Measurements from ENCODE around the gene HTR6.

Gene HTR6

DNA sequence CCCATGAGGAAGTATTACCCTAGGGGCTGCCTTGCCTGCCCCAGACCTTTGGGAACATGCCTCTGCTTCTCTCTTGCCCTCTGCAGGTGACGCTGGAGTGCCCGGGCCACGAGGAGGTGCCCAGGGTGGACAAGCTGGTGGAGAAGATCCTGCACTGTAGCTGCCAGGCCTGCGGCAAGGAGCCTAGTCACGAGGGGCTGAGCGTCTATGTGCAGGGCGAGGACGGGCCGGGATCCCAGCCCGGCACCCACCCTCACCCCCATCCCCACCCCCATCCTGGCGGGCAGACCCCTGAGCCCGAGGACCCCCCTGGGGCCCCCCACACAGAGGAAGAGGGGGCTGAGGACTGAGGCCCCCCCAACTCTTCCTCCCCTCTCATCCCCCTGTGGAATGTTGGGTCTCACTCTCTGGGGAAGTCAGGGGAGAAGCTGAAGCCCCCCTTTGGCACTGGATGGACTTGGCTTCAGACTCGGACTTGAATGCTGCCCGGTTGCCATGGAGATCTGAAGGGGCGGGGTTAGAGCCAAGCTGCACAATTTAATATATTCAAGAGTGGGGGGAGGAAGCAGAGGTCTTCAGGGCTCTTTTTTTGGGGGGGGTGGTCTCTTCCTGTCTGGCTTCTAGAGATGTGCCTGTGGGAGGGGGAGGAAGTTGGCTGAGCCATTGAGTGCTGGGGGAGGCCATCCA is 7.8 kb upstream of the HTR6 start:
- no peak overlapping the region for H3K4me3 ChIP-seq (ENCODE audit: low read depth, low read length)
- no peak for TF ChIP-seq CTCF (conservative IDR thresholded peaks at IDR 0.05; ENCODE audit: low read depth, low read length)
- DNase-seq (ENCODE audit: low read depth), result no peak

GRCh38 chr1:19657511-19657910 is 7.2 kb upstream of the HTR6 start:
- no peak for TF ChIP-seq CTCF (conservative IDR thresholded peaks at IDR 0.05; ENCODE audit: low read depth, low read length)
- DNase-seq (ENCODE audit: low read depth), result no peak
- H3K4me3 ChIP-seq (ENCODE audit: low read depth, low read length), result no peak overlapping the region

DNA sequence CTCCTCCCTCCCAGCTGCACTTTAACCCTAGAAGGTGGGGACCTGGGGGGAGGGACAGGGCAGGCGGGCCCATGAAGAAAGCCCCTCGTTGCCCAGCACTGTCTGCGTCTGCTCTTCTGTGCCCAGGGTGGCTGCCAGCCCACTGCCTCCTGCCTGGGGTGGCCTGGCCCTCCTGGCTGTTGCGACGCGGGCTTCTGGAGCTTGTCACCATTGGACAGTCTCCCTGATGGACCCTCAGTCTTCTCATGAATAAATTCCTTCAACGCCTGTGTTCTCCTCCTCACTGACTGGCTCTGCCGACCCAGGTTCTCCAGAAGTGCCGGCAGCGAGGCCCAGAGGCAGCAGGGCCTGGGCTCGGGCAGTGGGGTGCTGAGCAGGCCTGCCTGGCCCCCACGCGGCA is 6.5 kb upstream of the HTR6 start:
- no peak overlapping the region for H3K4me3 ChIP-seq (ENCODE audit: low read depth, low read length)
- no peak for DNase-seq (ENCODE audit: low read depth)
- TF ChIP-seq CTCF (conservative IDR thresholded peaks at IDR 0.05; ENCODE audit: low read depth, low read length), result no peak

- H3K4me3 ChIP-seq (ENCODE audit: low read depth, low read length), result no peak overlapping the region
- TF ChIP-seq CTCF (conservative IDR thresholded peaks at IDR 0.05; ENCODE audit: low read depth, low read length), result peak; percentile 63
- DNase-seq (ENCODE audit: low read depth), result peak; percentile 69
These were observed 2.9 kb upstream of the HTR6 start for GRCh38 chr1:19661721-19662228.

GRCh38 chr1:19662313-19662712 is 2.4 kb upstream of the HTR6 start:
- no peak for DNase-seq (ENCODE audit: low read depth)
- TF ChIP-seq CTCF (conservative IDR thresholded peaks at IDR 0.05; ENCODE audit: low read depth, low read length), result no peak

GRCh38 chr1:19665186-19665495 is 466 bp downstream of the HTR6 start:
- no peak overlapping the region for H3K4me3 ChIP-seq (ENCODE audit: low read depth, low read length)
- TF ChIP-seq CTCF (conservative IDR thresholded peaks at IDR 0.05; ENCODE audit: low read depth, low read length), result no peak
- no peak for DNase-seq (ENCODE audit: low read depth)

More at GRCh38 chr1:19662313-19662712, 2.4 kb upstream of the HTR6 start:
- no peak overlapping the region for H3K4me3 ChIP-seq (ENCODE audit: low read depth, low read length)

All from choroid plexus epithelial cell (primary cell).